AG04449 (cell line): Measurements from ENCODE around the gene NAALADL2.

Source experiments
- CTCF ChIA-PET: fragments of 350-600 bp; formaldehyde crosslinking; extraction: SDS; loops from one replicate; lab custom pipeline; 2021; ENCODE audit warnings: antibody characterized with exemption; lab: Yijun Ruan, JAX
- POLR2A ChIA-PET: fragments of 400-600, 350-600 bp; formaldehyde crosslinking; extraction: SDS; loops from one replicate; lab custom pipeline; 2020; ENCODE audit warnings: antibody characterized with exemption, inconsistent platforms; lab: Yijun Ruan, JAX
- DNase-seq: peaks from one replicate; pipeline ENCODE4 v3.0.0-alpha.2; 2010; ENCODE audit warnings: low read depth, low spot score
- H3K4me3 ChIP-seq: 2 replicates; pipeline ENCODE4 v1.5.1; 2011; ENCODE audit warnings: low read depth, mild to moderate bottlenecking, control low read depth, low read length
- CTCF ChIP-seq: IDR thresholded peaks from one replicate; pipeline ENCODE4 v1.5.1; 2011; ENCODE audit warnings: mild to moderate bottlenecking, moderate library complexity, low read length, control low read depth, inconsistent platforms; ENCODE audit not compliant: insufficient read depth; ENCODE audit errors: missing control alignments

NAALADL2 gene

GRCh38 chr3:175005193-175005592 lies 146.1 kb downstream of the NAALADL2 start:
- DNase-seq: no peak
- ChIA-PET POLR2A (no interaction called here), CTCF (no interaction called here)
- no peak overlapping the region for H3K4me3 ChIP-seq
- TF ChIP-seq CTCF: no peak

DNA sequence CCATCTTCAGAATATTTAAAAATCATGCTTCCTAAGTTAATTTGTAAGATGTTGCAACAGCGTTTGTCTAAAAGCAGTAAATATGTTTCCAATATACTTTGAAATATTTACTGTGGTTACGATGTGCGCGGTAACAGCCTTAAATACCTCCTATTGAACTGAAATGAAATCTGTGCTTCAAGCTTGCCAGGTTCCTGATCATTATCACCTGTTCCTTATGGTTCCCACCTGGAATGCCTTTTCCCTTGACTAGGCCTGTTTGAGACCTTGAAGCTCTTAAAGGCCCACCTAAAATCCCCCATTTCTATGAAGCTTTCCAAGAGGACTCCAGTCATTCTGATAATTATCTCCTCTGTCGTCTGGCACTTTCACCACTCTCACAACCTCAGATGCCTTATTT lies 146.7 kb downstream of the NAALADL2 start:
- no peak for DNase-seq
- CTCF ChIA-PET: no interaction called here
- POLR2A ChIA-PET: no interaction called here
- no peak for TF ChIP-seq CTCF
- no peak overlapping the region for H3K4me3 ChIP-seq

GRCh38 chr3:175007306-175007705 lies 148.2 kb downstream of the NAALADL2 start:
- no peak for TF ChIP-seq CTCF
- no peak for DNase-seq
- no peak overlapping the region for H3K4me3 ChIP-seq
- ChIA-PET CTCF (no interaction called here), POLR2A (no interaction called here)

DNA sequence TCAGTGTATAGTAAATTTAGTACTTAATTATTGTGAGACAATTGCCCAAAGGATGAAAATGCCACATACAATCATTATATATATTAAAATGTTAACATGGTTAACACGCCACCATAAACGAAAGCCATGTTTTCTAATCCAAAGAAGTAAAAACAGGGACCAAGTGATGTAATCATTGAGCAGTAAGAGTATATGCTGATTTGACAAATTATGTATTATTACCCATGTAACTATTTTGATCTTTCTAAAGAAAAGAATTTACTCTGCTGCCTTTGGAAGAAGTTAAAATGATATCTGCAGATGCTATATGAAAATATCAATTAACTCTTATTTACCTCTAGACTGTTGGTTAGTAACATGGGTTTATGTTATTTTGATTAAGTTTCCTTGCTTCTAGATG lies 150.2 kb downstream of the NAALADL2 start:
- no peak for TF ChIP-seq CTCF
- POLR2A ChIA-PET: no interaction called here
- H3K4me3 ChIP-seq: no peak overlapping the region
- DNase-seq: no peak
- CTCF ChIA-PET: no interaction called here

- POLR2A ChIA-PET: no interaction called here
- no peak for TF ChIP-seq CTCF
- H3K4me3 ChIP-seq: no peak overlapping the region
- CTCF ChIA-PET: no interaction called here
- DNase-seq: no peak
Observed at GRCh38 chr3:175015056-175015635, 156.0 kb downstream of the NAALADL2 start.

- POLR2A ChIA-PET: interaction anchor here (0.7 kb wide), 1 partner anchor 15 kb away, joined by 3 read pairs; no protein-coding TSS in a partner anchor
- TF ChIP-seq CTCF: no peak
- no peak overlapping the region for H3K4me3 ChIP-seq
- no peak for DNase-seq
- CTCF ChIA-PET: no interaction called here
Observed at GRCh38 chr3:175018946-175019727, 160.0 kb downstream of the NAALADL2 start.
